Liver (tissue), 2 donors: Measurements from ENCODE around the gene HMOX2.

Experiments
- CTCF ChIP-seq: fragments of 150-350 bp; IDR thresholded peaks from 2 replicates; pipeline ENCODE4 v1.5.1; 2017; ENCODE audit warnings: improper control_type of control experiment, low read depth, low read length; ENCODE audit not compliant: missing input control
- MAX ChIP-seq: IDR thresholded peaks from 2 replicates; pipeline ENCODE4 v1.6.1; 2016; ENCODE audit warnings: antibody characterized with exemption
- REST ChIP-seq: IDR thresholded peaks from 2 replicates; pipeline ENCODE4 v1.6.1; 2016; ENCODE audit warnings: antibody characterized with exemption, mild to moderate bottlenecking
- YY1 ChIP-seq: IDR thresholded peaks from 2 replicates; pipeline ENCODE4 v1.6.1; 2016; ENCODE audit warnings: antibody characterized with exemption, mild to moderate bottlenecking
- ZBTB33 ChIP-seq: IDR thresholded peaks from 2 replicates; pipeline ENCODE4 v1.6.1; 2016; ENCODE audit warnings: antibody characterized with exemption
- donor health status: healthy.

GRCh38 chr16:4535627-4536108 lies 59.5 kb downstream of the HMOX2 start:
- TF ChIP-seq CTCF (no peak), YY1 (no peak), MAX (no peak), ZBTB33 (no peak), REST (no peak)
